GM12878 (cell line): ENCODE results near the gene YWHAG. TPM values are rescaled to one million over a fixed set of nuclear protein-coding genes. Genes with fewer than 3 reads are reported as not detected.

Experiments
- CHD2 ChIP-seq: IDR thresholded peaks from 2 replicates; pipeline ENCODE4 v1.6.1; 2011; ENCODE audit warnings: low read depth, low read length, improper control_type of control experiment, borderline replicate concordance
- E2F4 ChIP-seq: IDR thresholded peaks from 2 replicates; pipeline ENCODE4 v1.6.1; 2012; ENCODE audit warnings: low read depth, low read length, improper control_type of control experiment
- E2F8 ChIP-seq: fragments of 450-650 bp; IDR thresholded peaks from 2 replicates; pipeline ENCODE4 v1.6.1; 2018; ENCODE audit warnings: mild to moderate bottlenecking, low read depth, moderate library complexity; ENCODE audit not compliant: partially characterized antibody
- E4F1 ChIP-seq: fragments of 450-650 bp; IDR thresholded peaks from 2 replicates; pipeline ENCODE4 v1.6.1; 2018; ENCODE audit warnings: borderline replicate concordance, mild to moderate bottlenecking; ENCODE audit not compliant: partially characterized antibody
- EP300 ChIP-seq, 2 experiments: fragments of 150-350 bp in 1 of 2; IDR thresholded peaks; 2 replicates each; pipeline ENCODE4 v1.6.1; 2011 to 2012; ENCODE audit warnings: low read depth in 2 of 2, low read length in 2 of 2, borderline replicate concordance in 1 of 2, improper control_type of control experiment in 1 of 2, inconsistent platforms in 1 of 2; ENCODE audit not compliant: control insufficient read depth in 1 of 2
- GABPA ChIP-seq: IDR thresholded peaks from 2 replicates; pipeline ENCODE4 v1.6.1; 2014; ENCODE audit warnings: antibody characterized with exemption, low read depth, mild to moderate bottlenecking, inconsistent platforms
- HCFC1 ChIP-seq: fragments of 150-350 bp; IDR thresholded peaks from 2 replicates; pipeline ENCODE4 v1.6.1; 2014; ENCODE audit warnings: low read length
- IRF4 ChIP-seq: IDR thresholded peaks from 2 replicates; pipeline ENCODE4 v1.6.1; 2011; ENCODE audit warnings: low read depth, low read length
- NBN ChIP-seq: fragments of 450-650 bp; IDR thresholded peaks from 2 replicates; pipeline ENCODE4 v1.6.1; 2016
- NR2C2 ChIP-seq: IDR thresholded peaks from 2 replicates; pipeline ENCODE4 v1.6.1; 2011; ENCODE audit warnings: borderline replicate concordance, low read depth; ENCODE audit not compliant: control insufficient read depth, insufficient read length
- RCOR1 ChIP-seq: conservative IDR thresholded peaks from 2 replicates; pipeline ENCODE4 v1.6.1; 2012; ENCODE audit warnings: low read depth, low read length, improper control_type of control experiment
- SPI1 ChIP-seq: IDR thresholded peaks from 2 replicates; pipeline ENCODE4 v1.6.1; 2011; ENCODE audit warnings: low read depth, mild to moderate bottlenecking, low read length, moderate library complexity, borderline replicate concordance; ENCODE audit not compliant: insufficient read depth
- SREBF1 ChIP-seq: IDR thresholded peaks from 2 replicates; pipeline ENCODE4 v1.6.1; 2012; ENCODE audit warnings: mild to moderate bottlenecking, low read length
- SUPT20H ChIP-seq: IDR thresholded peaks from 2 replicates; pipeline ENCODE4 v1.6.1; 2011; ENCODE audit warnings: low read depth, mild to moderate bottlenecking, low read length, moderate library complexity, borderline replicate concordance; ENCODE audit not compliant: control insufficient read depth
- ZBED1 ChIP-seq: IDR thresholded peaks from 2 replicates; pipeline ENCODE4 v1.6.1; 2016; ENCODE audit warnings: borderline replicate concordance
- ZSCAN29 ChIP-seq: fragments of 450-650 bp; IDR thresholded peaks from 2 replicates; pipeline ENCODE4 v1.6.1; 2017; ENCODE audit warnings: mild to moderate bottlenecking, moderate library complexity
- polyA plus RNA-seq, 11 experiments: library from polyadenylated mRNA; depleted of rRNA in 4 of 11; unstranded in 6 of 11; stranded (reverse) in 5 of 11; fragments of >200 nt; fragmentation: Nextera tagmentation in 4 of 11; fragmentation: Illumina TruSeq in 1 of 11; extraction: Ambion mirVana in 4 of 11; extraction: Trizol in 1 of 11; gene quantifications; 1 replicate in 1 of 11; 2 replicates in 10 of 11; pipeline versions ENCODE4 v1.2.1 to v1.2.3, GENCODE V29; 2011 to 2016; ENCODE audit warnings: inconsistent platforms in 2 of 11, missing spikeins in 2 of 11, low read depth in 1 of 11
- total RNA-seq, 4 experiments: library from RNA; depleted of rRNA in 3 of 4; stranded (reverse); fragments of >200 nt in 3 of 4; fragmentation: Illumina TruSeq in 1 of 4; extraction: Trizol in 1 of 4; gene quantifications; 2 replicates each; pipeline versions ENCODE4 v1.2.1 to v1.2.3, GENCODE V29; 2013 to 2021
- TF ChIP-seq, protein P1 (sequence below): fragments of 450-650 bp; IDR thresholded peaks from 2 replicates; pipeline ENCODE4 v1.6.1; 2017; ENCODE audit warnings: mild to moderate bottlenecking, low read depth, inconsistent platforms; ENCODE audit not compliant: poor library complexity, severe bottlenecking
- TF ChIP-seq, protein P2 (sequence below): fragments of 450-650 bp; IDR thresholded peaks from 2 replicates; pipeline ENCODE4 v1.6.1; 2017; ENCODE audit warnings: mild to moderate bottlenecking

Gene YWHAG
- total and polyA plus RNA-seq, 10 of the 15 experiments (the other 5 are each of a cell fraction or from before 2014, with no cell fraction given) = 20.2 to 157 (median 41.3) TPM

DNA sequence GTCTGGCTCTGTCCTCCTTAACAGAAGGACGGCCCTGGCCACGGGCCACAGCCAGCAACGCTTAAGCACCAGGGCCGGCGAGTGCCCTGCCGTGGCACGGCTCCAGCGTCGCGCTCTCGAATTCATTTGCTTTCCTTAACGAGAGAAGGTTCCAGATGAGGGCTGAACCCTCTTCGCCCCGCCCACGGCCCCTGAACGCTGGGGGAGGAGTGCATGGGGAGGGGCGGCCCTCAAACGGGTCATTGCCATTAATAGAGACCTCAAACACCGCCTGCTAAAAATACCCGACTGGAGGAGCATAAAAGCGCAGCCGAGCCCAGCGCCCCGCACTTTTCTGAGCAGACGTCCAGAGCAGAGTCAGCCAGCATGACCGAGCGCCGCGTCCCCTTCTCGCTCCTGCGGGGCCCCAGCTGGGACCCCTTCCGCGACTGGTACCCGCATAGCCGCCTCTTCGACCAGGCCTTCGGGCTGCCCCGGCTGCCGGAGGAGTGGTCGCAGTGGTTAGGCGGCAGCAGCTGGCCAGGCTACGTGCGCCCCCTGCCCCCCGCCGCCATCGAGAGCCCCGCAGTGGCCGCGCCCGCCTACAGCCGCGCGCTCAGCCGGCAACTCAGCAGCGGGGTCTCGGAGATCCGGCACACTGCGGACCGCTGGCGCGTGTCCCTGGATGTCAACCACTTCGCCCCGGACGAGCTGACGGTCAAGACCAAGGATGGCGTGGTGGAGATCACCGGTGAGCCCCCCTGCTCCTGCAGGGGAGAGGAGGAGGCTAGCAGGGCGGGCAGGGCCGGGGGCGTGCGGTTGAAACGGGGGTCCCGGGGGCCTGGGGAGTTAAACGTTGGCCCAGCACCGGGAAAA, 56.2 kb downstream of the YWHAG start, which contains the start of gene HSPB1 (continued):
- TF ChIP-seq E2F8 = no peak
- no peak for TF ChIP-seq SUPT20H
- TF ChIP-seq E2F4 = no peak
- no peak for TF ChIP-seq RCOR1
- no peak for TF ChIP-seq NR2C2
- TF ChIP-seq NBN = 0 out of 2 replicates have a peak, but pooled peaks have one; percentile 52
- TF ChIP-seq HCFC1 = no peak
- no peak for TF ChIP-seq E4F1
- TF ChIP-seq CHD2 = 0 out of 2 replicates have a peak, but pooled peaks have one; percentile 18
- TF ChIP-seq IRF4 = no peak
- TF ChIP-seq, protein P1, sequence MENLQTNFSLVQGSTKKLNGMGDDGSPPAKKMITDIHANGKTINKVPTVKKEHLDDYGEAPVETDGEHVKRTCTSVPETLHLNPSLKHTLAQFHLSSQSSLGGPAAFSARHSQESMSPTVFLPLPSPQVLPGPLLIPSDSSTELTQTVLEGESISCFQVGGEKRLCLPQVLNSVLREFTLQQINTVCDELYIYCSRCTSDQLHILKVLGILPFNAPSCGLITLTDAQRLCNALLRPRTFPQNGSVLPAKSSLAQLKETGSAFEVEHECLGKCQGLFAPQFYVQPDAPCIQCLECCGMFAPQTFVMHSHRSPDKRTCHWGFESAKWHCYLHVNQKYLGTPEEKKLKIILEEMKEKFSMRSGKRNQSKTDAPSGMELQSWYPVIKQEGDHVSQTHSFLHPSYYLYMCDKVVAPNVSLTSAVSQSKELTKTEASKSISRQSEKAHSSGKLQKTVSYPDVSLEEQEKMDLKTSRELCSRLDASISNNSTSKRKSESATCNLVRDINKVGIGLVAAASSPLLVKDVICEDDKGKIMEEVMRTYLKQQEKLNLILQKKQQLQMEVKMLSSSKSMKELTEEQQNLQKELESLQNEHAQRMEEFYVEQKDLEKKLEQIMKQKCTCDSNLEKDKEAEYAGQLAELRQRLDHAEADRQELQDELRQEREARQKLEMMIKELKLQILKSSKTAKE = no peak
- peak in 1 of 2 experiments; percentile 33; a peak in 1 of 4 replicates for TF ChIP-seq EP300 (IDR thresholded peaks at IDR 0.05; ENCODE audit: borderline replicate concordance in 1 of 2, control insufficient read depth in 1 of 2, low read depth in 2 of 2, low read length in 2 of 2)
- TF ChIP-seq, protein P2, sequence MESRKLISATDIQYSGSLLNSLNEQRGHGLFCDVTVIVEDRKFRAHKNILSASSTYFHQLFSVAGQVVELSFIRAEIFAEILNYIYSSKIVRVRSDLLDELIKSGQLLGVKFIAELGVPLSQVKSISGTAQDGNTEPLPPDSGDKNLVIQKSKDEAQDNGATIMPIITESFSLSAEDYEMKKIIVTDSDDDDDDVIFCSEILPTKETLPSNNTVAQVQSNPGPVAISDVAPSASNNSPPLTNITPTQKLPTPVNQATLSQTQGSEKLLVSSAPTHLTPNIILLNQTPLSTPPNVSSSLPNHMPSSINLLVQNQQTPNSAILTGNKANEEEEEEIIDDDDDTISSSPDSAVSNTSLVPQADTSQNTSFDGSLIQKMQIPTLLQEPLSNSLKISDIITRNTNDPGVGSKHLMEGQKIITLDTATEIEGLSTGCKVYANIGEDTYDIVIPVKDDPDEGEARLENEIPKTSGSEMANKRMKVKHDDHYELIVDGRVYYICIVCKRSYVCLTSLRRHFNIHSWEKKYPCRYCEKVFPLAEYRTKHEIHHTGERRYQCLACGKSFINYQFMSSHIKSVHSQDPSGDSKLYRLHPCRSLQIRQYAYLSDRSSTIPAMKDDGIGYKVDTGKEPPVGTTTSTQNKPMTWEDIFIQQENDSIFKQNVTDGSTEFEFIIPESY = no peak
- 0 out of 2 replicates have a peak, but pooled peaks have one; percentile 67 for TF ChIP-seq ZSCAN29
- no peak for TF ChIP-seq SREBF1
- no peak for TF ChIP-seq SPI1
- no peak for TF ChIP-seq GABPA
- no peak for TF ChIP-seq ZBED1
